C4-2B (cell line): Measurements from ENCODE around the gene PDK2.

Experiments used
- H3K27ac ChIP-seq: fragments of 450-650 bp; 2 replicates; pipeline ENCODE4 v1.5.1; 2017
- CTCF ChIP-seq: fragments of 450-650 bp; conservative IDR thresholded peaks from 2 replicates; pipeline ENCODE4 v1.5.1; 2017; ENCODE audit warnings: mild to moderate bottlenecking
- ZFX ChIP-seq: fragments of 450-650 bp; IDR thresholded peaks from 2 replicates; pipeline ENCODE4 v1.6.1; 2017

PDK2 gene

GRCh38 chr17:50075446-50076032 lies 19.6 kb upstream of the PDK2 start:
- TF ChIP-seq ZFX = no peak
- TF ChIP-seq CTCF = no peak
- H3K27ac ChIP-seq = no peak overlapping the region

- no peak overlapping the region for H3K27ac ChIP-seq
- TF ChIP-seq ZFX (no peak), CTCF (no peak)
These were observed 18.9 kb upstream of the PDK2 start for GRCh38 chr17:50076221-50076590.

- TF ChIP-seq ZFX (no peak), CTCF (no peak)
- no peak overlapping the region for H3K27ac ChIP-seq
These were observed 18.4 kb upstream of the PDK2 start for GRCh38 chr17:50076591-50077235.

- no peak for TF ChIP-seq ZFX
- TF ChIP-seq CTCF = no peak
- H3K27ac ChIP-seq = no peak overlapping the region
These were observed 16.7 kb upstream of the PDK2 start for GRCh38 chr17:50078430-50078829.

DNA sequence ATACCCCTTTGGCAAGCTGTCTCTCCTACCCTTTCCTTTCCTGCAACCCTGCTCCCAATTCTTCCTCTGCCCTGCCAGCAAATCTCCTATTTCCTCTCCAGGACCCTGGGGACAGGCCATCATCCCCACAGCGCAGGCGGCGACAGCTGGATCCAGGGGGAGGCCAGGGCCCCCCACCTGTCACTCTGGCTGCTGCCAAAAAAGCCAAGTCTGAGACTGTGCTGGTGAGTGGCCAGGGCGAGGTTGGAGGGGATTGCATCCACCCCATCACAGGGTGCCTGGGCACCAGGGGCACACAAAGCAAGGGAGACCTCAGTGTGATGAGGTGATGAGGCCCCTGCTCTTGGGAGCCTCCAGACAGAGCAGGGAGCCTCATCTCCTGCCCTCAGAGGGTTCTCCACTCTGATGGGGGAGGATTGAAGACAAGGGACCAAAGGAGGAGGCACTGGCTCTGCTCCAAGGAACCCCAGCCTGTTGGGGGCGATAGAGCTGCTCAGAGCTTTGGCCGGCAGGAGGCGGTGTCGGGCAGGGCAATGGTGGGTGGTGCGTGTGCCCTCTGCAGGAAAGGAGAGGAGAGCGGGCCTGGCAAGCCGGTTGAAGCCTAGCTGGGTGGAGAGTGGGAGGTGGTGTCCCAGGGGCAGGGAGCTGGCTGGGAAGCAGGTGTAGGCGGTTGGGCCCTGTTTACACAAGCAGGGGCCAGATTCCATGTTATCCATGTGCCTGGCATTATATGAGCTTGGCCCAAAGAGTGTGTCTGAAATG lies 15.6 kb upstream of the PDK2 start:
- TF ChIP-seq ZFX (no peak), CTCF (no peak; the same call in 1 of the 2 replicates)

GRCh38 chr17:50080096-50080480 lies 15.1 kb upstream of the PDK2 start:
- H3K27ac ChIP-seq = no peak overlapping the region
- TF ChIP-seq CTCF (no peak), ZFX (no peak)

More for the DNA sequence above, 15.6 kb upstream of the PDK2 start:
- no peak overlapping the region for H3K27ac ChIP-seq

- TF ChIP-seq CTCF (no peak), ZFX (no peak)
- no peak overlapping the region for H3K27ac ChIP-seq
These were observed 14.3 kb upstream of the PDK2 start for GRCh38 chr17:50080827-50081226.
